NCI-H2227 (cell line): Measurements from ENCODE around the gene LAP3.
A peak's percentile ranks its signal among the peaks of the same experiment; 100 is the strongest.
"Not testable (repeated sequence)": the region's sequence is repeated elsewhere in the genome, so short reads cannot be mapped to it uniquely, and the experiment has no call there.

Experiments used
- DNase-seq: peaks from one replicate; lab custom pipeline; 2025; ENCODE audit not compliant: unreplicated experiment; lab: John Stamatoyannopoulos, UW

The LAP3 gene

GRCh38 chr4:17576932-17577664 is at the start of gene LAP3:
LAP3 (plus strand) TSS chr4:17577198; CDS start chr4:17577466, 268 bp downstream.
- DNase-seq: peak; percentile 95

- no peak for DNase-seq
Observed at GRCh38 chr4:17528551-17529165, 48.3 kb upstream of the LAP3 start.

GRCh38 chr4:17531538-17532285 is 45.3 kb upstream of the LAP3 start:
- DNase-seq: no peak

GRCh38 chr4:17534705-17535104 is 42.3 kb upstream of the LAP3 start:
- DNase-seq: no peak

GRCh38 chr4:17535242-17535641 is 41.8 kb upstream of the LAP3 start:
- DNase-seq: no peak

- no peak for DNase-seq
Observed at GRCh38 chr4:17535906-17536305, 41.1 kb upstream of the LAP3 start.

GRCh38 chr4:17537060-17537459 is 39.9 kb upstream of the LAP3 start:
- not testable (repeated sequence) for DNase-seq

- DNase-seq: peak; percentile 24
Observed at GRCh38 chr4:17544205-17544604, 32.8 kb upstream of the LAP3 start.

- no peak for DNase-seq
Observed at GRCh38 chr4:17544831-17545234, 32.2 kb upstream of the LAP3 start.

GRCh38 chr4:17545374-17546140 is 31.4 kb upstream of the LAP3 start:
- no peak for DNase-seq

GRCh38 chr4:17546222-17546621 is 30.8 kb upstream of the LAP3 start:
- DNase-seq: no peak

GRCh38 chr4:17546678-17547077 is 30.3 kb upstream of the LAP3 start:
- no peak for DNase-seq

GRCh38 chr4:17550549-17550948 is 26.4 kb upstream of the LAP3 start:
- no peak for DNase-seq

- no peak for DNase-seq
Observed at GRCh38 chr4:17552427-17552826, 24.6 kb upstream of the LAP3 start.

- DNase-seq: no peak
Observed at GRCh38 chr4:17554568-17554967, 22.4 kb upstream of the LAP3 start.

- no peak for DNase-seq
Observed at GRCh38 chr4:17556498-17556897, 20.5 kb upstream of the LAP3 start.

- no peak for DNase-seq
Observed at GRCh38 chr4:17557880-17558279, 19.1 kb upstream of the LAP3 start.

GRCh38 chr4:17558941-17559708 is 17.9 kb upstream of the LAP3 start:
- DNase-seq: no peak

- DNase-seq: no peak
Observed at GRCh38 chr4:17559709-17560048, 17.3 kb upstream of the LAP3 start.

GRCh38 chr4:17560065-17560673 is 16.8 kb upstream of the LAP3 start:
- no peak for DNase-seq
